Measurements from ENCODE around the gene AIMP1. TPM values are rescaled to one million over a fixed set of nuclear protein-coding genes. Genes with fewer than 3 reads are reported as not detected.
"Not testable (repeated sequence)": the region's sequence is repeated elsewhere in the genome, so short reads cannot be mapped to it uniquely, and the experiment has no call there.

AIMP1 gene
- polyA plus RNA-seq, 1 donor = 88.9 TPM

DNA sequence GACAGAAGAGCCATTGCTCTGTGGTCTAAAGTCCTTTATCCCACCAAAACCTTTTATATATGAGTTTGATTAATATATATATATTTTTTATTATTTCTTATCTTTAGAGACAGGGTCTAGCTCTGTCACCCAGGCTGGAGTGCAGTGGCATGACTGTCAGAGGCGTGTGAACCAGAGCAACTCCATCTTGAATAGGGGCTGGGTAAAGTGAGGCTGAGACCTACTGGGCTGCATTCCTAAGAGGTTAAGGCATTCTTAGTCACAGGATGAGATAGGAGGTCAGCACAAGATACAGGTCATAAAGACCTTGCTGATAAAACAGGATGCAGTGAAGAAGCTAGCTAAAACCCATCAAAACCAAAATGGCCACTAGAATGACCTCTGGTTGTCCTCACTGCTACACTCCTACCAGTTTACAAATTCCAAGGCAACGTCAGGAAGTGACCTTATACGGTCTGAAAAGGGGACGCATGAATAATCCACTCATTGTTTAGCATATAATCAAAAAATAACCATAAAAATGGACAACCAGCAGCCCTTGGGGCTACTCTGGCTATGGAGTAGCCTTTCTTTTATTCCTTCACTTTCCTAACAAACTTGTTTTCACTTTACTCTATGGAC lies 10.8 kb upstream of the AIMP1 start:
- DNase-seq = no peak

DNA sequence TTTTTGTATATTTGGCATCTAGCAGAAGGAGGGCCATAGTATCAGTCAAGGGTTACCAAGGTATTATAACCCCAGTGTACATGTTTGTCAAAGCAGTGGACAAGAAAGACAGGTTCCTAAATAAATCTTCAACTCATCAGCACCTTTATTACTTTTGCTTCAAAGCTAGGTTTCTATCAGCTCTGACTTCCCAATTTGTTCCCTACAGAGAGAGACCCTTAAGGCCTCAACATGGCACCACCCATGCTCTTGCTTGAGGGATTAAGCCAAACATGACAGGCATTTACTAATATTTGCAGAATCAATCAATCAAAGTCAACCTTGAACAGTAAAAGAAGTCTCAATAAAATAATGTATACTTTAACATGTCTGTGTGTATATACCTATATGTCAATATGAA lies 9.8 kb upstream of the AIMP1 start:
- DNase-seq = no peak

DNA sequence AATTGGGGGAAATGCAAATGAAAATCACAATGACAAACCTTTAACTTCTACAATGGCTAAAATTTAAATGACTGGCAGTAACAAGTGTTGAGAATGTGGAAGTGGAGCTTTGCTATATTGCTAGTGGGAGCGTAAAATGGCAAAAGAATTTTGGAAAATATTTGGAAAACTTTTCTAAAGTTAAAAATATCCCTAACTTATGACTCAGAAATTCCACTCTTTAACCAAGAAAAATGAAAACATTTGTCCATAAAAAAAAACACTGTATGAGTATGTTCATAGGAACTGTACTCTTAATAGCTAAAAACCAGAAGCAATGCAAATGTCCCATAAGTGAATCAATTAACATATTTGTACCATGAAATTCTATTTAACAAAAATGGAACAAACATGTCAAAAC lies 4.0 kb upstream of the AIMP1 start:
- DNase-seq = no peak

DNA sequence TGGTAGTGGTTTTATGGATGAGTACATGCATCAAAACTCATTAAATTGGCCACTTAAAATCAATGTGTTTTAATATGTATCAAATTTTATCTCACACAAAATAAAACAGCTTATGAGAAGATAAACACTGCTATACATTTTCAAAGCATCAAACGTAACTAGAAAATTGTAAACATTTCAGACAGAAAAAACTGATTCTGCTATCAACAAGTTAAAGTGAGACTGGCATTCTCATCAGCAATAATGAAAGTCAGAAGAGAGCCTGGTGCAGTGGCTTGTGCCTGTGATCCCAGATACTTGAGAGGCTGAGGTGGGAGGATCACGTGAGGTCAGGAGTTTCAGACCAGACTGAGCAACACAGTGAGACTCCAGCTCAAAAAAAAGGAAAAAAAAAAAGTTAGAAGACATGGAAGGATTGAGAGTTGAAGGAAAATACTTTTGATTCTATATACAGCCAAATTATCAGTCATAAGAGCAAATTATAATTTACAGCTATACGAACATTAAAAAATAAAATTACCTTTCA lies 3.3 kb upstream of the AIMP1 start:
- no peak for DNase-seq

DNA sequence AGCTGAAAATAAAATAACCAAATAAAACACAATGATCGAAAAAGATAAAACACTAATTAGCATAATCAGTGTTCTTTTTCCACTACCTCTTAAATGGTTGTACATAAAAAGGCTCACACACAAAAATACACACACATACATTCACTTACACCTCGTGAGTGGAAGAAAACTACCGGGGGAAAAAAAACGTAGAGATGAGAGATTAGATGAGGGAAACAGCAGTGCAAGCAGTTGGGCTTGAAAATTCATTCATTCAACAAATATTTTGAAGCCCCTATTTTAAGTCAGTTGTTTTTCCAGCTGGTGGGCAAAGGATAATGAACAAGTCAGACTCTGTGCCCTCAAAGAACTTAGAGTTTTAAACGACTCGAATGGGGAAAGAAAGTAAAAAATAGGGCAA lies 1.4 kb upstream of the AIMP1 start:
- DNase-seq = no peak

DNA sequence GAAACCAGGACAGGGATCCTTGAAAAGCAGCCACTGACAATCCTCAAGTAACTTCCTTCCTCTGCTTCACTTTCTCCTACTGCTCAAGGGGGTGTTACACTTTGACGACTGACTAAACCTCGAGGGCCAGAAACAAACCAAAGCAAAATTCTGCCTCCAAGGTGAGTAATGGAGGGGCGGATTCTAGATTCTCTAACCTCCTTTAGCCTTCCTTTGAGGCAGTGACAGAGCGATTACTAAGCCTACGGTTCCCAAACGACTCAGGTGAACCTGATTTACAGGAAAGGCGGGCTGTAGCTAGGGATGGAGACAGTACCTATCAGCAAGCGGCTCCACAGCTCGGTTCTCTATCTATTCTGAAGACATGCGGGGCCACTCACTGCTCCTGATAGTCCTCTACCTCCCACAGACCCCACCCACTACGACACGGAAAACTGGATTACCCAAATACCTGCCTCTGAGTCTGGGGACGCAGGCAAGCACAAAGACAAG lies 828 bp upstream of the AIMP1 start:
- peak; percentile 46 for DNase-seq

DNA sequence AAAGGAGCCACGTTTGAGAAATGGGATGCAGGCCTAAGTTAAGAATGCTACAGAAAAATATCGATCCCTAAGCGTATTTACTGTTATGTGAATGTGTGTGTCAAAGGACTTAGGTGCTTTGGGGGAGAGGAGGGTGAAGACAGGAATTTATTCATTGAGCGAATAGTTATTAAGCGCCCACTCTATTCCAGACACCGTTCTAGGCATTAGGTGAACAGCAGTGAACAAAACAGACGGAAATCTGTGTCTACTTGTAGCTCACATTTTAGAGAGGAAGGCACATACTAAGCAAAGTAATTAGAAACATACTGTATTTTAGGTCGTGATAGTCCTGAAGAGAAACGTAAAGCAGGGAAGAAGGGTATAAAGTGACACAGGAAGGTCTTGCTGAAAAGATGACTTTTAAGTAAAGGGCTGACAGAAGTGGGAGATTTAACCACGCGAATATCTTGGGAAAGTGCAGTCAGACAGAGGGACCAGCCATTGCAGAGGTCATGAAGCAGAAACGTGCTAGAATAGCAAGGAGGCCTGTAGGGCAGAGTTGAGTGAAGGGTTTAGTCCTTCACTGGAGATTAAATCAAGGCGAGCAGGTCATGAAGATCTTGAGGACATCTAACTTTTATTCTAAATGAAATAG lies 541 bp downstream of the AIMP1 start:
- DNase-seq = peak; percentile 11

DNA sequence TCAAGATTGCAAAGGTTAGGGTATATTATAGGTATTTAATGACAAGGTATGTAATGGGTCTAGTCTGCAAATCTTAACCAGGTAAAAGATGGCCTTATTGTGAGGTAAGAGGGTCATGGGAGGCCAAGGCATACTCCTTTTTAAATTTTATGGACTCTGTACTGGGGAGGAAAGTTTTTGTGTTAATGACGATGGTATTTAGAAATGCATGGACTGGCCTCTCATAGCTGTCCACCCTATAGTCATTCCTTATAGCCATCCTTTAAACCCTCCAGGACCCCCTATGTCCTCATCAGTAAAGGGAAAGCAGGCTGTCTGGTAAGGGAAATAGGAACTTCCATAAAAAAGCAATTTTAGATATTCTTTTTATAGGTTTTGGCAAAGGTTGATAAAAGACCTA lies 1.5 kb downstream of the AIMP1 start:
- DNase-seq = no peak

DNA sequence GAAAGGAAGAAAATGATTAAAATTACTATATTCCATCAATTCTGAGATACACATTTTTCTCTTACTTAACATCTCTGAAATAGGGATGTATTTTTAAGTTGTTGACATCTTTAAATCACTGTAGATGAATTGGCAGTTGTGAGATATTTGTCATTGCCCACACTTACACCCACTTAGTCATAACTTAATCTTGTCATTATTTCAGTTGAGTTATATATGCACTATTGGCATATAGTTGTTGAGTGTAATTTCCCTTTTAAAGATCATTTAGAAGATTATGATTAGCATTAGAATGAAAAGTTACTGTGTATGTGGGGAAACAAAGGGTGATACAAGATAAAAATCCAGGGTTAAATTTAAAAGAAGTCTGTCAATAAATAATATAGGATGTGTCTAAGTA lies 2.2 kb downstream of the AIMP1 start:
- no peak for DNase-seq

DNA sequence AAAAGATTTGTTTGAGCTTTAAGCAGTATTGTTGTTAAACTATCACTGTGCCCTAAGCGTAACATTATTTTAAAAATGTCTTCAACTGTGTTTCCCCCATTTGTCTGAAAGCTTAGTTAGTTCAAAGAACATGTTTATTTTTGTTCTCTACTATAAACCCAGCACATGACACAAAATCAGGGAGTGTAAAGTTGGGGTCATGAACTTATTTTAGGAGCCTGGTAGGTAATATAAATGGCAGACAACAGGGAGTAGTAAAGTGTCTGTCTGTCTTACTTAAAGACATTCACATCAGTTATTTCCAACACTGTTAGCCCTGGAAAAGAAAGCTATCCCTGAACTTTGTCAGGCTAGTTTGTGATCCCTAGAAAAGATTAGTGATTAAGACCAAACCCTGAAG lies 3.9 kb downstream of the AIMP1 start:
- DNase-seq = no peak

DNA sequence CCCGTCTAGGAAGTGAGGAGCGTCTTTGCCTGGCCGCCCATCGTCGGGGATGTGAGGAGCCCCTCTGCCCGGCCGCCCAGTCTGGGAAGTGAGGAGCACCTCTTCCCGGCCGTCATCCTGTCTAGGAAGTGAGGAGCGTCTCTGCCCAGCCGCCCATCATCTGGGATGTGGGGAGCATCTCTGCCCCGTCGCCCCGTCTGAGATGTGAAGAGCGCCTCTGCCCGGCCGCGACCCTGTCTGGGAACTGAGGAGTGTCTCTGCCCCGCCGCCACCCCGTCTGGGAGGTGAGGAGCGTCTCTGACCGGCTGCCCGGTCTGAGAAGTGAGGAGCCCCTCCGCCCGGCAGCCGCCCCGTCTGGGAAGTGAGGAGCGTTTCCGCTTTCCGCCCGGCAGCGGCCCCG lies 4.8 kb downstream of the AIMP1 start:
- DNase-seq = not testable (repeated sequence)

DNA sequence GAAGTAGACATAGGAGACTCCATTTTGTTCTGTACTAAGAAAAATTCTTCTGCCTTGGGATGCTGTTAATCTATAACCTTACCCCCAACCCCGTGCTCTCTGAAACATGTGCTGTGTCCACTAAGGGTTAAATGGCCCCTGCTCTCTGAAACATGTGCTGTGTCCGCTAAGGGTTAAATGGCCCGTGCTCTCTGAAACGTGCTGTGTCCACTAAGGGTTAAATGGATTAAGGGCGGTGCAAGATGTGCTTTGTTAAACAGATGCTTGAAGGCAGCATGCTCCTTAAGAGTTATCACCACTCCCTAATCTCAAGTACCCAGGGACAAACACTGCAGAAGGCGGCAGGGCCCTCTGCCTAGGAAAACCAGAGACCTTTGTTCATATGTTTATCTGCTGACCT lies 5.5 kb downstream of the AIMP1 start:
- DNase-seq = not testable (repeated sequence)

DNA sequence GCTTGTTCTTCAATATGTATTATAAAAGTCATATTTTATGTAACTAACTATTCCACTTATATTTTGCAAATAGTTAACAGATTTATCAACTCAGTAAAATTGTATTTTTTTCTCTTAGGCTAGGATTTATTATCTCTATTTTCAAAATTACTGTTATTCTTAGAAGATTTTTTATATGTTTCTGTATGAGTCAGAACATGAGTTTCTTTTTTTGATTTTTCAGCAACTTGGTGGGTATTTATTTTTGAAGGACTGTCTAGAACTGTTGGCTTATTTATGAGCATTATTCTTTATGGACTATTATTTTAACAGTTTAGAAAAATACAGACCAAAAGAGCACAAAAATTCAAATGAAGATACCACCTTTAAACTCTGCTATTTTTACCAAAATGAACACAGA lies 6.8 kb downstream of the AIMP1 start:
- no peak for DNase-seq

DNA sequence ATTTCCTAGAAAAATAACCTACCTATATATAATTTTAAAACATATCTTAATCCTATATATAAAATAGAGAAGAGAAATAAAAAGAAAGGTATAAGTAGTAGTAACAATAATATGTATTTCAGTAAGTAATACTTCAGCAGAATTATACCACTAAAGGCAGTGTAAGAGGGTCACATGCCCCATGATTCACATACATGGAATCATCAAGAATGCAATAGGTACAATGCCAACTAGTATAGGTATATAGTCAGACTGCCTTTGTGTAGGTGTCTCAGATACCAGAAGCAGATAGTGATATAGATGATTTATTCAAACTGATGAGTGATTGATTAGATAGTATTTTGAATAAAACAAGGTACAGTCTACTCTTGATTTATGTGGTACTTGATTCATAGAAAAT lies 9.4 kb downstream of the AIMP1 start:
- no peak for DNase-seq

DNA sequence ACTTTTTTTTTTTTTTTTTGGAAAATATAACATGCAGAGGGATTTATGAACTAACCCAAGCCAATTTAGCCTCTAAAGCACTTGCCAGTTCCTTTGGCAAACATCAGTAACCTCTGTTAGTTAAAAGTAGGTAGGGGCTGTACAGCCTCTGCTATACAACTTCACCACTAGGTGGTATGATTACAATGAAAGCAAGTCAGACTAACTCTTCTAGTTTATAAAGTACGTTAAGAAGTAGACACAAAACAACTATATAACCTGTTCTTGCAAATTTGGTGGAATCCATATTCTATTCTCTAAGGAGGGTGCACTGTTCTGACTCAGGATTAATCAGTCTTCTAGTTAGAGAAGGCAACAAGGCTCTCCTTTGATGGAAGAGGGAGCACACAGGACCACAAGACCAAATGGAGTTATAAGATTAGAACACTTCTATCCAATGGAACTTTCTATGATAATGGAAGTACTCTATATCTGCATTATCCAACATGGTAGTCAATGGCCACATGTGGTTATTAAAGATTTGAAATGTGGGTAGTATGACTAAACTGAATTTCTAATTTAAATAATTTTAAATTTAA lies 12.8 kb downstream of the AIMP1 start:
- peak; percentile 24 for DNase-seq

DNA sequence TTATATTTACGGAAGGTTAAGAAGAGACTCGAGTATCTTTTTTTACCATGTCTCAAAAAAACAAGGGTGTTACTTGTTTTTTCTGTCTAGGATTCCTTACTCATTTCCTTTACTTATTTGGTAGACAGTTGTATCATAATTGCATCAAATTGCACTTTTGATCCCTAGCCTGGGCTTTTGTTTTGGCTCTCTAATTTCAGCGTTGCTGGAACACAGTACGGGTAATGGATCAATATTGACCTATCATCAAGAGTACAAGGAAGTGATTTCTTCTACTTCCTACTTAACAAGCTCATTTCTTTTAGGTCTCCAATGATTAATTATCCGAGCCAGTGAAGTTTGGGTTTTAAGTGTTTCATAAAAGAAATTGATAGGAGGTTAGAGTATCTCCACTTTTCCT lies 16.8 kb downstream of the AIMP1 start:
- no peak for DNase-seq

DNA sequence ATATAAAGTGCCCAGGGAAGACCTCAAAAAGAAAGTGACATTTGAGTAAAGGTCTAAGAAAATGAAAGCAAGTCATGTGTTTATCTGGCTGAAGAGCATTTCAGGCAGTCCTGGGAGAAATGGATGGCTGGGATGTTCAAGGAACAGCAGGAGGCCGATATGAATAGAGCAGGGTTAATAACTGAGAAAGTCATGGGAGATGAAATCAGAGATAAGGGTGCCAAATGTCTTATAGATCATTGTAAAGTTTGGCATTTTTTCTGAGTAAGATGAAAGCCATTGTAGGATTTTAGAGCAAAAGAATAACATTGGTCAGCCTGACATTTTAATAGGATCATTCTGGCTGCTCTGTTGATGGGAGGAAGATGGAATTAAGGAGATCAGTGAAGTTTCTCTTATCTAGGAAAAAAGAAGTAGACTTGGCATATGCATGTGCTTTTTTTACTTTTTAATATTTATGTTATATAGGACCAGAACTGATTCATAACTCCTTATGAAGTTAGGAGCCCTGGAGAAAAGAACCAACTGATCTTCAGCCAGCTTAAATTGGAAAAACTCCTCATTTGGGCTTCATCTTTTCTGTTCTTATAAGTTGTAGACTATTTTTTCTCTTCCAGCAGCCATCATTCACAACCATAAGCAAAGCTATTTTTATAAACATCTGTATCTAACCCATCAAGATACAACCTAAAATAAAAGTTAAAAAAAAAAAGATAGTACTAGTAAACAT lies 18.6 kb downstream of the AIMP1 start:
- no peak for DNase-seq

DNA sequence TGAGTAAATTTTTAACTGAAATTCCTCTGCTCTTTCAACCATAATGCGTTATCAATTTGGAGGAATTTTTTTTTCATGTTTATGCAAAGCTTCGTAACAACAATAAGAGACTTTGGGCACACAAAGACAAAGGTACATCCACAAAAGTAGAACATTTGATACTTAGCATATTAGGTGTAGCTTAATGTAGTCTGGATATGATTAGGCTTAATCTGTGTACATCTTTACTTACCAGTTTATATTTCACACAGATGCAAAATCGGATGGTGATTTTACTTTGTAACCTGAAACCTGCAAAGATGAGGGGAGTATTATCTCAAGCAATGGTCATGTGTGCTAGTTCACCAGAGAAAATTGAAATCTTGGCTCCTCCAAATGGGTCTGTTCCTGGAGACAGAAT lies 20.3 kb downstream of the AIMP1 start:
- DNase-seq = no peak

DNA sequence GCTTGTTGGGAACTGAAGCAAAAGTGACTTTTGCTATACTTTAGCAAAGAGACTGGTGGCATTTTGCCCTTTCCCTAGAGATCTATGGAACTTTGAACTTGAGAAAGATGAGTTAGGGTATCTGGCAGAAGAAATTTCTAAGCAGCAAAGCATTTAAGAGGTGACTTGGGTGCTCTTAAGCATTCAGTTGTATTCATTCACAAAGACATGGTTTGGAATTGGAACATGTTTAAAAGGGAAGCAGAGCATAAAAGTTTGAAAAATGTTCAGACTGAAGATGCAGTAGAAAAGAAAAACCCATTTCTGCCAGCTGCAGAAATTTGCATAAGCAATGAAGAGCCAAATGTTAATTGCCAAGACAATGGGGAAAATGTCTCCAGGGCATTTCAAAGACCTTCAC lies 21.6 kb downstream of the AIMP1 start:
- DNase-seq = no peak

DNA sequence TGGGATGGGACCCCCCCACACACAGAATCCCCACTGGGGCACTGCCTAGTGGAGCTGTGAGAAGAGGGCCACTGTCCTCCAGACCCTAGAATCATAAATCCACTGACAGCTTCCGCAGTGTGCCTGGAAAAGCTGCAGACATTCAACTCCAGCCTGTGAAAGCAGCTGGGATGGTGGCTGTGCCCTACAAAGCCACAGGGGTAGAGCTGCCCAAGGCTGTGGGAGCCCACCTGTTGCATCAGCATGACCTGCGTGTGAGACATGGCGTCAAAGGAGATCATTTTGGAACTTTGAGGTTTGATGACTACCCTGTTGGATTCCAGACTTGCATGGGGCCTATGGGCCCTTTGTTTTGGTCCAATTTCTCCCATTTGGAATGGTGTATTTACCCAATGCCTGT lies 22.3 kb downstream of the AIMP1 start:
- no peak for DNase-seq

DNA sequence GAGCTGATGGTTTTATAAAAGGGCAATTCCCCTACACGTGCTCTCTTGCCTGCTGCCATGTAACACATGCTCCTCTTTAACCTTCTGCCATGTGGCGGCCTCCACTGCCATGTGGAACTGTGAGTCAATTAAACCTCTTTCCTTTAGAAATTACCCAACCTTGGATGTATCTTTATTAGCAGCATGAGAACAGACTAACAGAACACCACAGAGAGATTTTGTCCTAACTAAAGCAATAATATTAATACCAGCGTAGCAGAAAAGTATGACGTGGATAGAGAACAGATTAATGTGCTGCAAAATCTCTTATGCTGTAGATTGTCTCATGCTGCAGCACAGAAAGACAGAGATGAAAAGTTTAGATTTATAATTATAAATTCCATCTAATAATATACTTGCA lies 23.1 kb downstream of the AIMP1 start:
- no peak for DNase-seq

DNA sequence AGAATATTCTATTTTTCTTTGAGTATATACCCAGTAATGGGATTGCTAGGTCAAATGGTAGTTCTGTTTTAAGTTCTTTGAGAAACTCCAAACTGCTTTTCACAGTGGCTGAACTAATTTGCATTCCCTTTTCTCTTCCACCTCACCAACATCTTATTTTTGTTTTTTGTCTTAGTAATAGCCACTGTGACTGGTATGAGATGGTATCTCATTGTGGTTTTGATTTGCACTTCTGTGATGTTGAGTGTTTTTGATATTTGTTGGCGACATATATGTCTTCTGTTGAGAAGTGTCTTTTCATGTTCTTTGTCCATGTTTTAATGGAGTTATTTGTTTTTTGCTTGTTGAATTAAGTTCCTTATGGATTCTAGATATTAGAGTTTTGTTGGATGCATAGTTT lies 24.4 kb downstream of the AIMP1 start:
- DNase-seq = no peak
